Measurements from ENCODE around the gene KRTAP5-4.
"Not testable (repeated sequence)": the region's sequence is repeated elsewhere in the genome, so short reads cannot be mapped to it uniquely, and the experiment has no call there.

DNA sequence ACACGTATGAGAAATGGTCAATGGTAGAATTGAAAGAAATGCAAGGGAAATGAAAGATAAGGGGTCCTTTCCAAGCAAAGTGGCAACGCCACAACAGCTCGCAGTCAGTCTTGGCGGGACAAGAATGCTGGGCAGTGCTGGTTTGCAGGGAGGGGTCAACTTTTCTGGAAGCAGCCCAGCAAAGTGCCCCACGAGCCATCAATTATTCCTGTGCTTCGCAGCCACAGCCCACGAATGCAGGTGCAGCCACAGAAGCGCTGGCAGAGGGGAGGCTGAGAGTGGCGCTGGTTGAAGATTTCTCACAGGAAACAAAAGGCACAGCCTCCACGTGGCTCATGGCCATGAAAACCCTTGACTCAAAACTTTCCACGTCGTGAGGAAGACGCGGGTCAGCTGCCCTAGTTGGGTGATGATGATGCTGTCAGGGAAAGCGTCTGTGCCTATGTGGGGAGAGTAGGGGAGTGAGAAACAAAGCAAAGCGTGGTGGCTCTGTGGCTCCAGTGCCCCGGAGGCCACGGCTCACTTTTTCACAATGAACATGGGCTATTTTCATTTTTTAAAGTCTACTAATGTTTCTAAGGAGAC lies 40.9 kb upstream of the KRTAP5-4 start:
- TF ChIP-seq, protein P1, sequence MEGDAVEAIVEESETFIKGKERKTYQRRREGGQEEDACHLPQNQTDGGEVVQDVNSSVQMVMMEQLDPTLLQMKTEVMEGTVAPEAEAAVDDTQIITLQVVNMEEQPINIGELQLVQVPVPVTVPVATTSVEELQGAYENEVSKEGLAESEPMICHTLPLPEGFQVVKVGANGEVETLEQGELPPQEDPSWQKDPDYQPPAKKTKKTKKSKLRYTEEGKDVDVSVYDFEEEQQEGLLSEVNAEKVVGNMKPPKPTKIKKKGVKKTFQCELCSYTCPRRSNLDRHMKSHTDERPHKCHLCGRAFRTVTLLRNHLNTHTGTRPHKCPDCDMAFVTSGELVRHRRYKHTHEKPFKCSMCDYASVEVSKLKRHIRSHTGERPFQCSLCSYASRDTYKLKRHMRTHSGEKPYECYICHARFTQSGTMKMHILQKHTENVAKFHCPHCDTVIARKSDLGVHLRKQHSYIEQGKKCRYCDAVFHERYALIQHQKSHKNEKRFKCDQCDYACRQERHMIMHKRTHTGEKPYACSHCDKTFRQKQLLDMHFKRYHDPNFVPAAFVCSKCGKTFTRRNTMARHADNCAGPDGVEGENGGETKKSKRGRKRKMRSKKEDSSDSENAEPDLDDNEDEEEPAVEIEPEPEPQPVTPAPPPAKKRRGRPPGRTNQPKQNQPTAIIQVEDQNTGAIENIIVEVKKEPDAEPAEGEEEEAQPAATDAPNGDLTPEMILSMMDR (conservative IDR thresholded peaks at IDR 0.05; ENCODE audit: low read depth, low read length) = not testable (repeated sequence)
- not testable (repeated sequence) for TF ChIP-seq EZH2 (IDR thresholded peaks at IDR 0.05; ENCODE audit: borderline replicate concordance, low read depth, low read length, poor library complexity, severe bottlenecking)

All from A673 (cell line).